HepG2 (cell line): Measurements from ENCODE around the gene PRR19. TPM values are rescaled to one million over a fixed set of nuclear protein-coding genes. Genes with fewer than 3 reads are reported as not detected.

Experiments used
- ATF7-NPFF ChIP-seq: sonication (generic); formaldehyde crosslinking; IDR thresholded peaks from 2 replicates; pipeline ENCODE4 v1.8.1; 2023; ENCODE audit warnings: mild to moderate bottlenecking, low read depth, missing genetic modification reagents, moderate library complexity
- FLYWCH1 ChIP-seq: sonication (generic); formaldehyde crosslinking; IDR thresholded peaks from 2 replicates; pipeline ENCODE4 v1.8.1; 2023; ENCODE audit warnings: mild to moderate bottlenecking, missing genetic modification reagents
- HNRNPK ChIP-seq: fragments of 200-400 bp; formaldehyde crosslinking; IDR thresholded peaks from 2 replicates; pipeline ENCODE4 v1.6.1; 2018; ENCODE audit warnings: low read length, low read depth, moderate library complexity, mild to moderate bottlenecking; ENCODE audit not compliant: poor library complexity, severe bottlenecking
- MBD4 ChIP-seq: IDR thresholded peaks from 2 replicates; pipeline ENCODE4 v1.6.1; 2012; ENCODE audit warnings: low read length, inconsistent platforms, borderline replicate concordance
- MTF1 ChIP-seq: sonication (generic); formaldehyde crosslinking; IDR thresholded peaks from 2 replicates; pipeline ENCODE4 v1.5.0; 2020; ENCODE audit warnings: missing genetic modification reagents
- NFE2L2 ChIP-seq: fragments of 150-350 bp; IDR thresholded peaks from 2 replicates; pipeline ENCODE4 v1.6.1; 2014; ENCODE audit warnings: low read length
- NFKB2 ChIP-seq: sonication (generic); formaldehyde crosslinking; IDR thresholded peaks from 2 replicates; pipeline ENCODE4 v1.4.0; 2020; ENCODE audit warnings: missing genetic modification reagents, borderline replicate concordance
- TBX3 ChIP-seq: fragments of 450-650 bp; IDR thresholded peaks from 2 replicates; pipeline ENCODE4 v1.6.1; 2017; ENCODE audit warnings: antibody characterized with exemption, mild to moderate bottlenecking, inconsistent platforms, borderline replicate concordance
- TOPORS ChIP-seq: sonication (generic); formaldehyde crosslinking; IDR thresholded peaks from 2 replicates; pipeline ENCODE4 v1.8.0; 2023; ENCODE audit warnings: mild to moderate bottlenecking, missing genetic modification reagents
- TSC22D2 ChIP-seq: sonication (generic); formaldehyde crosslinking; IDR thresholded peaks from 2 replicates; pipeline ENCODE4 v1.5.1; 2020; ENCODE audit warnings: missing genetic modification reagents, mild to moderate bottlenecking, borderline replicate concordance
- YEATS2 ChIP-seq: sonication (generic); formaldehyde crosslinking; IDR thresholded peaks from 2 replicates; pipeline ENCODE4 v1.4.0; 2020; ENCODE audit warnings: missing genetic modification reagents, borderline replicate concordance
- ZFP36 ChIP-seq: fragments of 150-350 bp; IDR thresholded peaks from 2 replicates; pipeline ENCODE4 v1.6.1; 2018; ENCODE audit warnings: borderline replicate concordance, low read length, low read depth; ENCODE audit not compliant: partially characterized antibody
- ZFX ChIP-seq: sonication (generic); formaldehyde crosslinking; IDR thresholded peaks from 2 replicates; pipeline ENCODE4 v1.4.0; 2020; ENCODE audit warnings: mild to moderate bottlenecking, low read depth, missing genetic modification reagents, moderate library complexity
- ZMYM3 ChIP-seq: sonication (generic); formaldehyde crosslinking; IDR thresholded peaks from 2 replicates; pipeline ENCODE4 v1.5.1; 2020; ENCODE audit warnings: mild to moderate bottlenecking, missing genetic modification reagents
- ZNF10 ChIP-seq: sonication (generic); formaldehyde crosslinking; IDR thresholded peaks from 2 replicates; pipeline ENCODE4 v1.4.0; 2020; ENCODE audit warnings: mild to moderate bottlenecking, low read depth, missing genetic modification reagents, borderline replicate concordance
- ZNF17 ChIP-seq: sonication (generic); formaldehyde crosslinking; IDR thresholded peaks from 2 replicates; pipeline ENCODE4 v1.5.0; 2020; ENCODE audit warnings: mild to moderate bottlenecking, missing genetic modification reagents
- ZNF33A ChIP-seq: sonication (generic); formaldehyde crosslinking; IDR thresholded peaks from 2 replicates; pipeline ENCODE4 v1.5.1; 2020; ENCODE audit warnings: missing genetic modification reagents, mild to moderate bottlenecking, moderate library complexity, borderline replicate concordance
- ZNF552 ChIP-seq: sonication (generic); formaldehyde crosslinking; IDR thresholded peaks from 2 replicates; pipeline ENCODE4 v1.9.0; 2022; ENCODE audit warnings: missing genetic modification reagents, mild to moderate bottlenecking, borderline replicate concordance
- ZNF556 ChIP-seq: sonication (generic); formaldehyde crosslinking; IDR thresholded peaks from 2 replicates; pipeline ENCODE4 v1.4.0; 2020; ENCODE audit warnings: mild to moderate bottlenecking, missing genetic modification reagents, borderline replicate concordance
- ZNF720 ChIP-seq: sonication (generic); formaldehyde crosslinking; IDR thresholded peaks from 2 replicates; pipeline ENCODE4 v1.4.0; 2020; ENCODE audit warnings: missing genetic modification reagents
- ZNF782 ChIP-seq: sonication (generic); formaldehyde crosslinking; IDR thresholded peaks from 2 replicates; pipeline ENCODE4 v1.4.0; 2020; ENCODE audit warnings: missing genetic modification reagents, mild to moderate bottlenecking, borderline replicate concordance
- ZNF839 ChIP-seq: sonication (generic); formaldehyde crosslinking; IDR thresholded peaks from 2 replicates; pipeline ENCODE4 v1.4.0; 2020; ENCODE audit warnings: missing genetic modification reagents, mild to moderate bottlenecking, borderline replicate concordance
- polyA plus RNA-seq, 8 experiments: library from polyadenylated mRNA; depleted of rRNA in 3 of 8; stranded (reverse) in 7 of 8; unstranded in 1 of 8; fragments of >200 nt; fragmentation: Illumina TruSeq in 4 of 8; extraction: Trizol in 4 of 8; gene quantifications; 2 replicates each; pipeline versions ENCODE4 v1.2.1 to v1.2.3, GENCODE V29; 2011 to 2016; ENCODE audit warnings: low read depth in 4 of 8, missing spikeins in 1 of 8, mixed read lengths in 1 of 8; ENCODE audit not compliant: insufficient read depth in 1 of 8
- total RNA-seq, 5 experiments: library from RNA; depleted of rRNA; stranded (reverse); fragments of >200 nt; fragmentation: Illumina TruSeq; extraction: Trizol; gene quantifications; 2 replicates each; pipeline ENCODE4 v1.2.3, GENCODE V29; 2016; ENCODE audit warnings: low read depth in 1 of 5
- TF ChIP-seq, protein P1 (sequence below): sonication (generic); formaldehyde crosslinking; IDR thresholded peaks from 2 replicates; pipeline ENCODE4 v1.4.0; 2020; ENCODE audit warnings: missing genetic modification reagents, borderline replicate concordance
- TF ChIP-seq, protein P2 (sequence below): sonication (generic); formaldehyde crosslinking; IDR thresholded peaks from 2 replicates; pipeline ENCODE4 v1.5.1; 2020; ENCODE audit warnings: missing genetic modification reagents, mild to moderate bottlenecking, borderline replicate concordance
- TF ChIP-seq, protein P3 (sequence below): IDR thresholded peaks from 2 replicates; pipeline ENCODE4 v1.6.1; 2016

PRR19 gene
- total and polyA plus RNA-seq, 2 of the 13 experiments (the other 11 are each of a cell fraction or from before 2014, with no cell fraction given): 0.21 to 0.33 TPM

DNA sequence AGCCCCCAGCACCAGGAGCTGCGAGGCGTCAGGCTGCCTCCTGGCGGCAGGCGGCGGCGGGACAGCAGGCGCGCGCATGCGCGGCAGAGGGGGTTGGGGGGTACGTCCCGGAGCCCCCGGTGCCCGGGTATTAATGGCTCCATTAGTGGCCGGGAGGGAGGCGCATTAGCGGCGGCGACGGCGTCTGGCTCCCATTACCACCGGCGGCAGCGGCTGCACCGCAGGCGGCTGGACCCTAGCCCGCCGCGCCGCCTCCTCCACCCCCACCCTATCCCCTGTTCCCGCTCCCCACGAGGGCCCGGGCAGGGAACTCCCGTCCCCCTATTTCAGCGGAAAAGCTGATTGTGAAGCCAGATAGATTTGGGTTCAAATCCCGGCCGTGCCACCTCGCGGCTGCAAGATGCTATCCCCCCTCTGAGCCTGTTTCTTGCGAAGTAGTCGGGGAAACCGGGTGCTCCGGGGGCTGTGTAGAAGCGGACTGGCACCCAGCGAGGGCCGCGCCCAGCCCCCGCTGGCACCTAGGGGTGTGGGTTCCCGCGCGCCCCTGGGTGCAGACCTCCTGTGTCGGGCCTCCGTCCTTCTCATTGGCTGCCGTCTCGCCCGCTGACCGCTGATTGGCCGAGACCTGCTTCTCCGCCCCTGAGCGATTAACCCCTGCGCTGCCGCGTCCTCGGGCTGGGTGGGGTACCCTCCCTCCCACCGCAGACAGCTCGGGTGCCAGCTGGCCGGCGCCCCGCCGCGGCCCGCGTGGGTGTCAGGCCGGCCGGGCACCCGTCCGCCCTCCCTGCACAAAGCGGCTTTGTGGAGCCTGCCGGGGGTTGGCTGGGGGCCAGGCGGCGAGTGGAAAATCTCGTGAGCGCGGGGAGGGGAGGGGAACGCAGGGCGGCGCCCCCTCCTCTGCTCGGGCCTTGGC, 21.8 kb upstream of the PRR19 start (continued):
- TF ChIP-seq MBD4 (no peak), TSC22D2 (no peak), YEATS2 (CRISPR knock-in tag) (no peak), ZFX (CRISPR knock-in tag) (no peak; the same call in none of the 2 replicates), ZFP36 (no peak), ATF7-NPFF (peak; percentile 37; the same call in 1 of the 2 replicates), NFKB2 (CRISPR knock-in tag) (peak; percentile 47; the same call in 1 of the 2 replicates), MTF1 (CRISPR knock-in tag) (no peak; the same call in 1 of the 2 replicates), ZNF556 (CRISPR knock-in tag) (no peak), HNRNPK (peak; percentile 99), ZMYM3 (CRISPR knock-in tag) (0 out of 2 replicates have a peak, but pooled peaks have one; percentile 29), ZNF782 (CRISPR knock-in tag) (no peak), ZNF552 (CRISPR knock-in tag) (peak; percentile 10; the same call in 1 of the 2 replicates), ZNF17 (CRISPR knock-in tag) (no peak), TBX3 (no peak), ZNF839 (CRISPR knock-in tag) (no peak), ZNF720 (CRISPR knock-in tag) (no peak), TOPORS (CRISPR knock-in tag) (no peak), FLYWCH1 (CRISPR knock-in tag) (no peak), ZNF33A (CRISPR knock-in tag) (peak; percentile 55; the same call in 1 of the 2 replicates), ZNF10 (CRISPR knock-in tag) (no peak), NFE2L2 (no peak)
- TF ChIP-seq, protein P1, sequence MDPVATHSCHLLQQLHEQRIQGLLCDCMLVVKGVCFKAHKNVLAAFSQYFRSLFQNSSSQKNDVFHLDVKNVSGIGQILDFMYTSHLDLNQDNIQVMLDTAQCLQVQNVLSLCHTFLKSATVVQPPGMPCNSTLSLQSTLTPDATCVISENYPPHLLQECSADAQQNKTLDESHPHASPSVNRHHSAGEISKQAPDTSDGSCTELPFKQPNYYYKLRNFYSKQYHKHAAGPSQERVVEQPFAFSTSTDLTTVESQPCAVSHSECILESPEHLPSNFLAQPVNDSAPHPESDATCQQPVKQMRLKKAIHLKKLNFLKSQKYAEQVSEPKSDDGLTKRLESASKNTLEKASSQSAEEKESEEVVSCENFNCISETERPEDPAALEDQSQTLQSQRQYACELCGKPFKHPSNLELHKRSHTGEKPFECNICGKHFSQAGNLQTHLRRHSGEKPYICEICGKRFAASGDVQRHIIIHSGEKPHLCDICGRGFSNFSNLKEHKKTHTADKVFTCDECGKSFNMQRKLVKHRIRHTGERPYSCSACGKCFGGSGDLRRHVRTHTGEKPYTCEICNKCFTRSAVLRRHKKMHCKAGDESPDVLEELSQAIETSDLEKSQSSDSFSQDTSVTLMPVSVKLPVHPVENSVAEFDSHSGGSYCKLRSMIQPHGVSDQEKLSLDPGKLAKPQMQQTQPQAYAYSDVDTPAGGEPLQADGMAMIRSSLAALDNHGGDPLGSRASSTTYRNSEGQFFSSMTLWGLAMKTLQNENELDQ (CRISPR knock-in tag): no peak
- TF ChIP-seq, protein P2, sequence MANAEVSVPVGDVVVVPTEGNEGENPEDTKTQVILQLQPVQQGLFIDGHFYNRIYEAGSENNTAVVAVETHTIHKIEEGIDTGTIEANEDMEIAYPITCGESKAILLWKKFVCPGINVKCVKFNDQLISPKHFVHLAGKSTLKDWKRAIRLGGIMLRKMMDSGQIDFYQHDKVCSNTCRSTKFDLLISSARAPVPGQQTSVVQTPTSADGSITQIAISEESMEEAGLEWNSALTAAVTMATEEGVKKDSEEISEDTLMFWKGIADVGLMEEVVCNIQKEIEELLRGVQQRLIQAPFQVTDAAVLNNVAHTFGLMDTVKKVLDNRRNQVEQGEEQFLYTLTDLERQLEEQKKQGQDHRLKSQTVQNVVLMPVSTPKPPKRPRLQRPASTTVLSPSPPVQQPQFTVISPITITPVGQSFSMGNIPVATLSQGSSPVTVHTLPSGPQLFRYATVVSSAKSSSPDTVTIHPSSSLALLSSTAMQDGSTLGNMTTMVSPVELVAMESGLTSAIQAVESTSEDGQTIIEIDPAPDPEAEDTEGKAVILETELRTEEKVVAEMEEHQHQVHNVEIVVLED (CRISPR knock-in tag): no peak
- TF ChIP-seq, protein P3, sequence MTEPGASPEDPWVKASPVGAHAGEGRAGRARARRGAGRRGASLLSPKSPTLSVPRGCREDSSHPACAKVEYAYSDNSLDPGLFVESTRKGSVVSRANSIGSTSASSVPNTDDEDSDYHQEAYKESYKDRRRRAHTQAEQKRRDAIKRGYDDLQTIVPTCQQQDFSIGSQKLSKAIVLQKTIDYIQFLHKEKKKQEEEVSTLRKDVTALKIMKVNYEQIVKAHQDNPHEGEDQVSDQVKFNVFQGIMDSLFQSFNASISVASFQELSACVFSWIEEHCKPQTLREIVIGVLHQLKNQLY (CRISPR knock-in tag): no peak
